BJ (cell line): ENCODE data around the gene PLA2G6. TPM values are rescaled to one million over a fixed set of nuclear protein-coding genes. Genes with fewer than 3 reads are reported as not detected.

Experiments
- CTCF ChIA-PET: fragments of 350-600 bp; formaldehyde crosslinking; extraction: SDS; loops from one replicate; lab custom pipeline; 2021; ENCODE audit warnings: antibody characterized with exemption, inconsistent platforms; lab: Yijun Ruan, JAX
- POLR2A ChIA-PET: fragments of 300-600 bp; sonication (Branson Sonifier 250); formaldehyde crosslinking; extraction: SDS; loops from one replicate; lab custom pipeline; 2021; ENCODE audit warnings: antibody characterized with exemption; lab: Charles Lee
- DNase-seq: peaks from one replicate; pipeline ENCODE4 v3.0.0-alpha.2; 2011; ENCODE audit warnings: low read depth
- H3K27me3 ChIP-seq: 2 replicates; pipeline ENCODE4 v1.6.0; 2011; ENCODE audit warnings: low read length; ENCODE audit not compliant: control insufficient read depth, insufficient read depth
- H3K36me3 ChIP-seq: 2 replicates; pipeline ENCODE4 v1.5.1; 2011; ENCODE audit warnings: low read length; ENCODE audit not compliant: control insufficient read depth, insufficient read depth
- H3K4me3 ChIP-seq: 2 replicates; pipeline ENCODE4 v1.5.1; 2011; ENCODE audit warnings: low read depth, mild to moderate bottlenecking, control low read depth, low read length
- polyA plus RNA-seq: library from polyadenylated mRNA; depleted of rRNA; stranded (reverse); fragments of >200 nt; gene quantifications from 2 replicates; pipeline ENCODE4 v1.2.3, GENCODE V29; 2011
- TF ChIP-seq, protein P1 (sequence below): IDR thresholded peaks from 2 replicates; pipeline ENCODE4 v1.5.1; 2011; ENCODE audit warnings: low read depth, mild to moderate bottlenecking, control low read depth, inconsistent platforms, low read length, moderate library complexity; ENCODE audit not compliant: insufficient read depth

The PLA2G6 gene
- polyA plus RNA-seq, 1 experiment, result 14.9 TPM

- peaks cover 24% of the 10 kb centered on the region for H3K36me3 ChIP-seq
- no peak overlapping the region for H3K4me3 ChIP-seq
- no peak for DNase-seq
- no peaks in the 10 kb centered on the region for H3K27me3 ChIP-seq
- CTCF ChIA-PET, result interaction anchor here (0.9 to 2.8 kb wide), 12 partner anchors 10 to 503 kb away, joined by 3 to 14 read pairs (median 4); partner anchors contain the start of genes PICK1 and SLC16A8
- TF ChIP-seq, protein P1, sequence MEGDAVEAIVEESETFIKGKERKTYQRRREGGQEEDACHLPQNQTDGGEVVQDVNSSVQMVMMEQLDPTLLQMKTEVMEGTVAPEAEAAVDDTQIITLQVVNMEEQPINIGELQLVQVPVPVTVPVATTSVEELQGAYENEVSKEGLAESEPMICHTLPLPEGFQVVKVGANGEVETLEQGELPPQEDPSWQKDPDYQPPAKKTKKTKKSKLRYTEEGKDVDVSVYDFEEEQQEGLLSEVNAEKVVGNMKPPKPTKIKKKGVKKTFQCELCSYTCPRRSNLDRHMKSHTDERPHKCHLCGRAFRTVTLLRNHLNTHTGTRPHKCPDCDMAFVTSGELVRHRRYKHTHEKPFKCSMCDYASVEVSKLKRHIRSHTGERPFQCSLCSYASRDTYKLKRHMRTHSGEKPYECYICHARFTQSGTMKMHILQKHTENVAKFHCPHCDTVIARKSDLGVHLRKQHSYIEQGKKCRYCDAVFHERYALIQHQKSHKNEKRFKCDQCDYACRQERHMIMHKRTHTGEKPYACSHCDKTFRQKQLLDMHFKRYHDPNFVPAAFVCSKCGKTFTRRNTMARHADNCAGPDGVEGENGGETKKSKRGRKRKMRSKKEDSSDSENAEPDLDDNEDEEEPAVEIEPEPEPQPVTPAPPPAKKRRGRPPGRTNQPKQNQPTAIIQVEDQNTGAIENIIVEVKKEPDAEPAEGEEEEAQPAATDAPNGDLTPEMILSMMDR, result no peak
- POLR2A ChIA-PET, result no interaction called here
Observed at GRCh38 chr22:38068641-38069371, 112.8 kb downstream of the PLA2G6 start.

- DNase-seq, result no peak
- POLR2A ChIA-PET, result no interaction called here
- peaks cover 18% of the 10 kb centered on the region for H3K36me3 ChIP-seq
- no peaks in the 10 kb centered on the region for H3K27me3 ChIP-seq
- CTCF ChIA-PET, result interaction anchor here (0.9 to 2.8 kb wide), 6 partner anchors 11 to 504 kb away, joined by 4 to 14 read pairs (median 8); partner anchors contain the start of gene PICK1
- no peak overlapping the region for H3K4me3 ChIP-seq
- TF ChIP-seq, protein P1, result no peak
Observed at GRCh38 chr22:38067761-38068360, 113.8 kb downstream of the PLA2G6 start.

- POLR2A ChIA-PET, result no interaction called here
- no peak overlapping the region for H3K4me3 ChIP-seq
- H3K36me3 ChIP-seq, result peaks cover 16% of the 10 kb centered on the region
- H3K27me3 ChIP-seq, result no peaks in the 10 kb centered on the region
- TF ChIP-seq, protein P1, result no peak
- DNase-seq, result no peak
- CTCF ChIA-PET, result no interaction called here
Observed at GRCh38 chr22:38067028-38067415, 114.6 kb downstream of the PLA2G6 start.

DNA sequence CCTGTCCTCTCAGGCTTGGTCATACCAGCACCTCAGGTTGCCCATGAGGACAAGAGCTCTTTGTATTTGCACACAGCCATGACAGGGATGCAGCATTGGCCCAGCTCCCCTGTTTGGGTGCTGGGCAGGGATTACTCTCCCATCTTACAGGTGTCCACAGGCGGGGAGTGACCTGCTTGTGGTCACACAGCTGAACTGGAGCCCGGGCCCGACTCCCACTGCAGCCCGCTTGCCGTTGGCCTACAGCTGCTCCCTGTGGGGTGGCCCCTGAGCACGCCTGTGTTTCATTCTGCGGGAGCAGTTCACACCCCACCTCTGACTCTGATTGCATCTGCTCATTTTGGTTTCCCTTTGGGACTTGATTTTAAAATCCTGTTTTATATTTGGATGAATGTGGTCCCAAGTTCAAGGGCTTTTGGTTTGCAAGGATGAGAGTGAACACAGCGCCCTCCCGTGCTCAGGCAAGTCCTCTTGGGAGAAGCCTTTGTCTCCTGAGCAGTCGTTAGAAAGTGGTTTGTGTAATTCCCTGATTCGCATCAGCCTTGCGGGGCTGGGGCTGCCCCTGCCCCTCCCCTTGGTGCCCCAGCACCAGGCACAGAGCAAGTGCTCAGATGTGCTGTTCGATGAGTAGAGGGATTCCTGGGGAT lies 115.1 kb downstream of the PLA2G6 start:
- DNase-seq, result no peak
- POLR2A ChIA-PET, result no interaction called here
- TF ChIP-seq, protein P1, result no peak

GRCh38 chr22:38065539-38065938 lies 116.1 kb downstream of the PLA2G6 start:
- ChIA-PET CTCF (interaction anchor here (1.4 kb wide), 1 partner anchor 13 kb away, joined by 6 read pairs; no protein-coding TSS in a partner anchor), POLR2A (no interaction called here)
- no peak for DNase-seq
- Histone ChIP-seq H3K27me3 (no peaks in the 10 kb centered on the region), H3K36me3 (peaks cover 13% of the 10 kb centered on the region), H3K4me3 (no peak overlapping the region)
- TF ChIP-seq, protein P1, result no peak

More for the DNA sequence above, 115.1 kb downstream of the PLA2G6 start:
- CTCF ChIA-PET, result interaction anchor here (1.4 kb wide), 1 partner anchor 14 kb away, joined by 6 read pairs; no protein-coding TSS in a partner anchor
- H3K27me3 ChIP-seq, result no peaks in the 10 kb centered on the region
- peaks cover 14% of the 10 kb centered on the region for H3K36me3 ChIP-seq
- H3K4me3 ChIP-seq, result no peak overlapping the region
